ENCODE results near the gene CTNNA3.

The CTNNA3 gene

GRCh38 chr10:66189271-66189670 lies 1506.7 kb downstream of the CTNNA3 start:
- Mint-ChIP-seq H3K27ac (no peak overlapping the region), H3K4me3 (no peak overlapping the region), H3K9me3 (no peaks in the 10 kb centered on the region), H3K27me3 (no peaks in the 10 kb centered on the region), H3K4me1 (no peaks in the 10 kb centered on the region)
- DNase-seq: no peak
- ATAC-seq: no peak

GRCh38 chr10:66187053-66187733 lies 1508.8 kb downstream of the CTNNA3 start:
- no peak for ATAC-seq
- Mint-ChIP-seq H3K27me3 (no peaks in the 10 kb centered on the region), H3K4me3 (no peak overlapping the region)

GRCh38 chr10:66183028-66183427 lies 1513.0 kb downstream of the CTNNA3 start:
- H3K27ac Mint-ChIP-seq: no peak overlapping the region
- ATAC-seq (no peak), DNase-seq (no peak)

More at GRCh38 chr10:66187053-66187733, 1508.8 kb downstream of the CTNNA3 start:
- DNase-seq: no peak
- H3K27ac Mint-ChIP-seq: no peak overlapping the region
- no peaks in the 10 kb centered on the region for H3K4me1 Mint-ChIP-seq
- no peaks in the 10 kb centered on the region for H3K9me3 Mint-ChIP-seq

GRCh38 chr10:66180581-66181318 lies 1515.2 kb downstream of the CTNNA3 start:
- no peaks in the 10 kb centered on the region for H3K27me3 Mint-ChIP-seq
- no peaks in the 10 kb centered on the region for H3K4me1 Mint-ChIP-seq
- H3K4me3 Mint-ChIP-seq: no peak overlapping the region
- no peaks in the 10 kb centered on the region for H3K9me3 Mint-ChIP-seq
- no peak overlapping the region for H3K27ac Mint-ChIP-seq
- DNase-seq (peak; percentile 9 to 19), ATAC-seq (peak; percentile 75)

More at GRCh38 chr10:66183028-66183427, 1513.0 kb downstream of the CTNNA3 start:
- no peaks in the 10 kb centered on the region for H3K9me3 Mint-ChIP-seq
- no peak overlapping the region for H3K4me3 Mint-ChIP-seq
- H3K27me3 Mint-ChIP-seq: no peaks in the 10 kb centered on the region
- no peaks in the 10 kb centered on the region for H3K4me1 Mint-ChIP-seq

GRCh38 chr10:66180021-66180420 lies 1516.0 kb downstream of the CTNNA3 start:
- Mint-ChIP-seq H3K4me1 (no peaks in the 10 kb centered on the region), H3K27me3 (no peaks in the 10 kb centered on the region), H3K27ac (no peak overlapping the region), H3K4me3 (no peak overlapping the region), H3K9me3 (no peaks in the 10 kb centered on the region)
- DNase-seq (no peak), ATAC-seq (no peak)

GRCh38 chr10:66176772-66177171 lies 1519.2 kb downstream of the CTNNA3 start:
- Mint-ChIP-seq H3K27me3 (no peaks in the 10 kb centered on the region), H3K27ac (no peak overlapping the region)
- no peak for ATAC-seq

GRCh38 chr10:66167816-66168215 lies 1528.2 kb downstream of the CTNNA3 start:
- H3K4me1 Mint-ChIP-seq: no peaks in the 10 kb centered on the region
- H3K4me3 Mint-ChIP-seq: no peak overlapping the region
- DNase-seq (no peak), ATAC-seq (no peak)
- no peak overlapping the region for H3K27ac Mint-ChIP-seq
- no peaks in the 10 kb centered on the region for H3K9me3 Mint-ChIP-seq
- no peaks in the 10 kb centered on the region for H3K27me3 Mint-ChIP-seq

More at GRCh38 chr10:66176772-66177171, 1519.2 kb downstream of the CTNNA3 start:
- no peaks in the 10 kb centered on the region for H3K9me3 Mint-ChIP-seq
- no peaks in the 10 kb centered on the region for H3K4me1 Mint-ChIP-seq
- no peak for DNase-seq
- H3K4me3 Mint-ChIP-seq: no peak overlapping the region

GRCh38 chr10:66162560-66163143 lies 1533.3 kb downstream of the CTNNA3 start:
- ATAC-seq (no peak), DNase-seq (no peak)
- Mint-ChIP-seq H3K27me3 (no peaks in the 10 kb centered on the region), H3K9me3 (peaks cover 0 to 16% of the 10 kb centered on the region in 2 donors), H3K4me3 (no peak overlapping the region), H3K27ac (no peak overlapping the region), H3K4me1 (no peaks in the 10 kb centered on the region)

- ATAC-seq: no peak
- H3K27ac Mint-ChIP-seq: no peak overlapping the region
- H3K9me3 Mint-ChIP-seq: no peaks in the 10 kb centered on the region
- H3K4me3 Mint-ChIP-seq: no peak overlapping the region
- H3K4me1 Mint-ChIP-seq: no peaks in the 10 kb centered on the region
- no peak for DNase-seq
- no peaks in the 10 kb centered on the region for H3K27me3 Mint-ChIP-seq
Measured at GRCh38 chr10:66151346-66151745, 1544.6 kb downstream of the CTNNA3 start.

GRCh38 chr10:66148312-66148711 lies 1547.7 kb downstream of the CTNNA3 start:
- no peak overlapping the region for H3K4me3 Mint-ChIP-seq
- ATAC-seq (no peak), DNase-seq (no peak)
- no peaks in the 10 kb centered on the region for H3K27me3 Mint-ChIP-seq
- no peaks in the 10 kb centered on the region for H3K9me3 Mint-ChIP-seq
- no peak overlapping the region for H3K27ac Mint-ChIP-seq
- no peaks in the 10 kb centered on the region for H3K4me1 Mint-ChIP-seq

GRCh38 chr10:66144016-66144415 lies 1552.0 kb downstream of the CTNNA3 start:
- Mint-ChIP-seq H3K27me3 (no peaks in the 10 kb centered on the region), H3K4me1 (no peaks in the 10 kb centered on the region)

GRCh38 chr10:66102756-66103155 lies 1593.2 kb downstream of the CTNNA3 start:
- Mint-ChIP-seq H3K4me1 (no peaks in the 10 kb centered on the region), H3K27me3 (no peaks in the 10 kb centered on the region), H3K27ac (no peak overlapping the region), H3K4me3 (no peak overlapping the region), H3K9me3 (no peaks in the 10 kb centered on the region)
- DNase-seq (no peak), ATAC-seq (no peak)

More at GRCh38 chr10:66144016-66144415, 1552.0 kb downstream of the CTNNA3 start:
- no peaks in the 10 kb centered on the region for H3K9me3 Mint-ChIP-seq
- ATAC-seq (no peak), DNase-seq (no peak)
- H3K4me3 Mint-ChIP-seq: no peak overlapping the region
- no peak overlapping the region for H3K27ac Mint-ChIP-seq

- no peak for DNase-seq
- H3K4me3 Mint-ChIP-seq: no peak overlapping the region
- no peak for ATAC-seq
- H3K9me3 Mint-ChIP-seq: peaks cover 0 to 4% of the 10 kb centered on the region in 2 donors
- H3K27me3 Mint-ChIP-seq: no peaks in the 10 kb centered on the region
- H3K27ac Mint-ChIP-seq: no peak overlapping the region
- no peaks in the 10 kb centered on the region for H3K4me1 Mint-ChIP-seq
Measured at GRCh38 chr10:66098595-66099480, 1597.2 kb downstream of the CTNNA3 start.

- ATAC-seq (no peak), DNase-seq (no peak)
- Mint-ChIP-seq H3K27me3 (no peaks in the 10 kb centered on the region), H3K27ac (no peak overlapping the region), H3K4me3 (no peak overlapping the region), H3K4me1 (no peaks in the 10 kb centered on the region), H3K9me3 (peaks cover 0 to 4% of the 10 kb centered on the region in 2 donors)
Measured at GRCh38 chr10:66095610-66096009, 1600.4 kb downstream of the CTNNA3 start.

- ATAC-seq (no peak), DNase-seq (no peak)
- H3K4me1 Mint-ChIP-seq: no peaks in the 10 kb centered on the region
- H3K27me3 Mint-ChIP-seq: no peaks in the 10 kb centered on the region
- H3K27ac Mint-ChIP-seq: no peak overlapping the region
- H3K4me3 Mint-ChIP-seq: no peak overlapping the region
- peaks cover 7 to 9% of the 10 kb centered on the region in 2 donors for H3K9me3 Mint-ChIP-seq
Measured at GRCh38 chr10:66085906-66086305, 1610.1 kb downstream of the CTNNA3 start.

All from stimulated activated naive CD8-positive, alpha-beta T cell treated with anti-CD3 and anti-CD28 coated beads, Interleukin-15, amount 100 ng/mL, for 72 hours (primary cell).